Hematopoietic multipotent progenitor cell treated with erythropoietin and hydrocortisone succinate and interleukin-3 and kit ligand, for 17 days (in vitro differentiated cells): ENCODE data around the gene DNAH7.
"Not testable (repeated sequence)": the region's sequence is repeated elsewhere in the genome, so short reads cannot be mapped to it uniquely, and the experiment has no call there.

Experiments used
- DNase-seq: peaks from one replicate; pipeline ENCODE4 v3.0.0-alpha.2; 2015; ENCODE audit warnings: low spot score

Gene DNAH7

DNA sequence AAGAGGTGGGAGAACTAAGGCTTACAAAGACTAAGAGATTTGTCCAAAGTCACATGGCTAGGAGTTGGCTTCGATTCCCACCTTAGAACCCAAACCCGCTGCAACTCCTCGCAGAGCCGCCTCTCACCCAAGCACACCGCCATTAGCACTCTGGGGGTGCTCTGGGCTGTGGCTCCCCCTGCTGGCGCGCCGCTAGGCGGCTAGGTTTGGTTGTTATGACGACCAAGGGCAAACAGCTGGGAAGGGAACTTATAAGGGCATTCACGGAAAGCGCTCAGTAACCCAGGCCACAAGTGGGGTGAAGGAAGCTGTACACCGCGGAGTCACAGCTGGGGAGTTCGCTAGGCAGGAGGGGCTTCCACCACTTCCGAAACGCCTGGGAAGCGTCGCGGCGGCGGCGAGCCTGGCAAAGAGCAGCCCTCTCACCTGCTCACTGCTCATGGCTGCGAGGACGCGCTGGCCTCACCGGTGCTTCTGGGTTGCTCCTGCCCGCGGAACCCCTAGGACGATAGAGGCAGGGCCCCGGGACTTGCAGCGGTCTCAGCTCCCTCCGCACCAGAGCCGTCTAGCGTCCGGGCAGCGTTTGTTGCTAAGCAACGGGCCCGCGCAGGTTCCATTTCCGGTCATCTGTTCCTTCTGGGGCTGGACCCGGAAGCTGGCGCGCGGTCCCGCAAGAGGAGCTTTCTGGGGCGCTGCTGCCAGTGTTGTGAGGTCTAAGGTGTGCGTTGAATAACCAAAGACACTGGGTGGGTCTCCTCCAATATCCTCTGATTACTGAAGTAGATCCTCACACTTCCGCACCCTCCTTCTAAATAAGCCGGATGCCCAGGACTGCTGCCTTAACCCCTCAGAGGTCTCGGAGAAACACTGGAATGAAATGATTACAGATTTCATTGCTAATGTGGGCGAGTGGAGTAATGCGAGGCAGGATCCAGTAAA is at the start of gene DNAH7:
TSS of gene DNAH7 (minus strand) at position 567 of the 939 bp plus-strand sequence. CDS start at position 441, 126 bp downstream.
- peak; percentile 73 for DNase-seq

DNA sequence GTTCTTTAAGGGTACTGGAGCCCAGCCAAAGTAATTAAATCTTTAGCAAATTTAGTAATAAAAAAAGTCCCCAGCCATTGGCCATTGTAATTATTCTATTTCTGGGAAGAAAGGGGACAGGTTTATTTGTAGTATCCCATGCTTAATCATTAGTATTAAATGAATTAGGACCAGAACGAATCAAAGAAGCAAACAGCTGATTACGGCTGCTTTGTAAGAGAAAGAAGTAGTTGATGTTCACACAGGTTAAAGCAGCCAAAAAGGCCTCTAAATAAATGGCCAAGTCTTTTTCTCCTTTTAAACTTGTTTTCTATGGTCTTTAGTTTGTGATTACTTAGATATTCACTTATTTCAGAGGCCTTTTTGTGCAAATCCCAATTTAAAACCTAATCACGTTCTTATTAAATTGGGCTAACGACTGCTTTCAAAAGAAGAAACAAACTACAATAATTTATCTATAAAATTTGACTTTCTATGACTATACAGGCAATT is 48.6 kb upstream of the DNAH7 start:
- DNase-seq = no peak

DNA sequence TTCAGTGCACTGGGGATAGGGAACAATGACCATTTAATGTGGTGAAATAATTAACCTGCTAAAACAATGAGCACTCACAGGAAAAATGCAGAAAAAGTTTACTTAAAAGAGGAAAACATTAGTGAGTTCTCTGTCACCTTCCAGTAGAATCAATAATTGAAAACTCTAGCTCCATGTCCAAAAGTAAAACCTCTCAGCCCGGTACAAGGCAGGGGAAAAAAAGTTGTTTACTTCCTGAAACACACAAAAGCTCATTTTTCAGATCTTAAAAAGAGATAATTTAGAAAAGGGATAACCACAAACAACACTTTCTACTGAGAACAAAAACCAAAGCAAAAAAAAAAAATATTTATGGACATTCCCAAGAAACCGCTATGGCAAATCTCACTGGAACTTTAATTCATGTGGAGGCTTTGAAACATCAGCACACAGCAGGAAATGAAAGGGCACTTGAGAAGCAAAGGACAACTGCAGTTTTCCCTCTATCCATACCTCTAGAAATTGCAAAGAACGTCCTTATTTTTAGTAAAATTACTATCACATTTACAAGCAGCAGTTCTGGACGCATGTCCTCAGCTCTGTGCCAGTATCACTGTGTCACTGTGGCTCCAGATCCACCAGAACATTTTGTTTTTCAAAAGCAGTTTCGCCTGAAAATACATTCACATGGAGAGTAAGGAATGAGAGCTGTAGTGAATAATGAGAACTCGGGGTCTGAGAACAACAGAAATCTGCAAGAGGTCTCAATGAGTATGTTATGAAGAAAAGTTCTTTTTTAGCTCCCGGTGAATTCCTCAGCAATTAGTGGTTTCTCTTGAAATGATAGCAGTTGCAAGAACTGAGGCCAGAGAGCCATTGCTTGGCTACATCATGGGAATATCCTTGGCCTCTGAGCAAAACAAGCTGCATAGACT is 44.7 kb upstream of the DNAH7 start:
- no peak for DNase-seq

- DNase-seq = no peak
These were observed 43.9 kb upstream of the DNAH7 start for GRCh38 chr2:196112418-196113034.

DNA sequence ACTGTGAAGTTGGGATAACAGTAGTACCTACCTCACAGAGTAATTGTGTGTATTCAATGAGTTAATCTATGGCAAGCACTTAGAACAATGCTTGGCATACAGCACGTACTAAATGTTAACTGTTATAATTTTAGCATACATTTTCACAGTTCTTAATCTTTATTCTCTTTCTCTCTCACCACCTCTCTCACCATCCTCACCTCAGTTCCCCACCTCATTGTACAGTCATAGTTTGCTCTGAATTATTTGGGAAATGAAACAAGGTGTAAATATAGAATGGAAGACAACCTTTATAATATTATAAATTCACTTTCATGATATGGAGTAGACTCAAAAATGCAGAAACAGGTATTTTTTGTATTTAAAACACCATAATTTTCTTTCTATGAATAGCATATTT is 40.0 kb upstream of the DNAH7 start:
- no peak for DNase-seq

- no peak for DNase-seq
These were observed 37.3 kb upstream of the DNAH7 start for GRCh38 chr2:196105951-196106350.

GRCh38 chr2:196104066-196104465 is 35.4 kb upstream of the DNAH7 start:
- no peak for DNase-seq

- DNase-seq = no peak
These were observed 35.0 kb upstream of the DNAH7 start for GRCh38 chr2:196103626-196104025.

DNA sequence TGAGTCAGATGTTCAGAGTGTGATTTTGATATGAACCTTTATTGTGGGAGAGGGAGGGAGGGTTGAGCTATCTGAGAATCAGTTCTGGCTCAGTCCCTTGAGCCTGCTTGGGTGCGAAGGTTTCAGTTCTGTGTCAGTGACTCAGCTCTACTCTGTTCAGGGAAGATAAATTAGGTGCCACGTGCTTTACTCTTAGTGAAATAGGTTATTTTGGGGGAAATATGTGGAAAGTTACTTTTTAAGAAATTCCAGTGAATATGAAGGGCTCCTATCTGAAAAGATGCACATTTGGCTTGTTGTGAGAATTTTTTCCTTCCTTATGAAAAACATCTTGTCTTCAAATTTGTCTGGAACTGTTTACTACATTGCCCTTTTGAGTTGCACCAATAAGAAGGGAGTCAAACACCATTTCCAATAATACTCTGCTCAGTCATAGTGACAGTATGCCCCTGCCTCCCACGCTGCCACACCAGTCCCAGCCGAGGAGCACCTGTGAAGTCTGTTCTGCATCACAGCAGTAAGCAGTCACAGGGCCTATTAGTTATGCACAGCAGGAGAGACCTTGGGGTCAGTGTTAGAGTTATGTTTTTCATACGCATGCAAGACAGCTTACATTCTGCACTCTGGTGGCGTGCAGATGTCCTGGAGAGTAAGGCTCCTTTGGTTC is 32.8 kb upstream of the DNAH7 start:
- DNase-seq = peak; percentile 22

DNA sequence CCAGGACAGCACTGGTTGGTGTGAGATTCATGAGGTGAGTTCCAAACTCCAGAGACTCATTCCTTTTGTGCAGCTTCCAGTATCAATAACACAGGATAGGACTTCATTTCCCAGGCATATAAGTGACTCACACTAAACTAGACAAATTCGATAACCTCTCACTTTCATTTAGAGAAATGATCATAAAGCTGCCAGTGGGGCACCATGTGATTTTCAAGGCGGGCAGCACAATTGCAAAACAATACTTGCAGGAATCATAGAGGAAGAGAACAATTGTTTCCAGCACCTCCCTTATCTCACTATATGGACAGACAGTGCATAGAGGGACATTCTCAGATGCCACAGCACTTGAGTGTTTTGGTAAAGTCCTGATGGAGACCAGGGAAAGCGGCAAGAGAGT is 31.3 kb upstream of the DNAH7 start:
- DNase-seq = no peak

- no peak for DNase-seq
These were observed 29.4 kb upstream of the DNAH7 start for GRCh38 chr2:196097864-196098660.

- no peak for DNase-seq
These were observed 28.5 kb upstream of the DNAH7 start for GRCh38 chr2:196096982-196097745.

DNA sequence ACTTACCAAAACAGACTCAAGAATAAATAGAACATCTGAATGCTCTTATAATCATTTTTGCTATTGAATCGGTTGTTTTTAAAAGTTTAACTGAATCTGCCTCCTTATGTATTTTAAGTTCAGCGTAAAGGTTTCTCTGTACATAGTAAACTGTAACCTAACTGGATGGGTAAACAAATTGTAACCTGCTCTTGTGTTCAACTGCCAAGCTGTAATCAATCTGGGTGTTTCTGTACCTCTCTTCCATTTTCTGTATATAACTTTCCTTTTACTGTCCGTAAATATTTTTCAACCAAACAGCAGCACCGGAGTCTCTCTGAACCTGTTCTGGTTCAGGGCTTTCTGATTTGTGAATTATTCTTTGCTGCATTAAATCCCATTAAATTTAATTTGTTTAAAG is 27.6 kb upstream of the DNAH7 start:
- no peak for DNase-seq

GRCh38 chr2:196089448-196089847 is 20.8 kb upstream of the DNAH7 start:
- not testable (repeated sequence) for DNase-seq

DNA sequence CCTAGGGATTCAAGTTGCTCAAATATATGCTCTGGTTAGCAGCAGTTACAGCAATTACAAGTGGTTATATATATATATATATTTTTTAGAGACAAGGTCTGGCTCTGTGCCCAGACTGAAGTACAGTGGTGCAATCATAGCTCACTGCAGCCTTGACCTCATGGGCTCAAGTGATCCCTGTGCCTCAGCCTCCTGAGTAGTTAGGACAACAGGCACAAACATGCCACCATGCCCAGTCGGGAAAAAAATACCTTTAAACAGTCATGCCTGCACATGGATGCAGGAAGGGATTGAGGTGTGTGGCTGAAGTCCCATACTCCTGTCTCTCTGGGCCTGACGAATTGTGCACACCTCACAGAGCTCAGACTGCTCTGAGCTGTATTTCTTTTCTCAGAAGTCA is 19.6 kb upstream of the DNAH7 start:
- no peak for DNase-seq

- DNase-seq = no peak
These were observed 18.1 kb upstream of the DNAH7 start for GRCh38 chr2:196086517-196087368.

DNA sequence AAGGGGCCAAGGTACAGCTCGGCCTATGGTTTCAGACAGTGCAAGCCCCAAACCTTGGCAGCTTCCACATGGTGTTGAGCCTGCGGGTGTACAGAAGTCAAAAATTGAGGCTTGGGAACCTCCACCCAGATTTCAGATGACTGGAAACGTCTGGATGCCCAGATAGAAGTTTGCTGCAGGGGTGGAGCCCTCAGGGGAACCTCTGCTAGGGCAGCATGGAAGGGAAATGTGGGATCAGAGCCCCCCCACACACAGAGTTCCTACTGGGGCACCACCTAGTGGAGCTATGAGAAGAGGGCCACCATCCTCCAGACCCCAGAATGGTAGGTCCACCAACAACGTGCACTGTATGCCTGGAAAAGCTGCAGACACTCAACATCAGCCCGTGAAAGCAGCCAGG is 15.0 kb upstream of the DNAH7 start:
- no peak for DNase-seq

GRCh38 chr2:196080526-196080925 is 11.9 kb upstream of the DNAH7 start:
- no peak for DNase-seq

DNA sequence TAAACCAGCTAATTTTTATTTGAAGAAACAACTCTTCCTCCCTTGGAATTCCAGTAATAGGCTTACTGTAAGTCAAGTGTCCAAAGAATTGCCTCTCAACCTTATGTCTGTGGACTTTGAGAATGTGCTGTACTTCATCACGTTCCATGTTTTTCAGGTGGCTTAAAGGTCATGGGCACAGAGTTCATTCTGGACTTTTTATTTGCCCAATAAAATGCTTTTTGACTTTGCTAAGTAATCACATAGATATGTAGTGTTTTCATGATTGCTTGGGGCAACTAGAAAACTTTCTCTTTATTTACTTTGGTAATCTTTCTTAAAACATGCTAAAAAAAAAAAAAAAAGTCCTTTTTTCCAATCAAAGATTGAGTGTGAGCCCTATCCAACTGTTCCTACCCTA is 10.4 kb upstream of the DNAH7 start:
- DNase-seq = no peak
